CD8-positive, alpha-beta memory T cell (primary cell): ENCODE results near the gene PBOV1. TPM values are rescaled to one million over a fixed set of nuclear protein-coding genes. Genes with fewer than 3 reads are reported as not detected.

Source experiments
- CTCF ChIA-PET: fragments of 350-600 bp; sonication (Branson Sonifier 250); formaldehyde crosslinking; loops from one replicate; lab custom pipeline; 2021; ENCODE audit warnings: antibody characterized with exemption; lab: Charles Lee
- POLR2A ChIA-PET: fragments of 350-600 bp; sonication (Branson Sonifier 250); formaldehyde crosslinking; loops from one replicate; lab custom pipeline; 2021; ENCODE audit warnings: antibody characterized with exemption; lab: Charles Lee
- DNase-seq, 5 donors: peaks; one replicate each; pipeline versions ENCODE4 v3.0.0 to v3.0.0-alpha.2; 2020 to 2022; ENCODE audit warnings: mixed read lengths in 1 of 5
- H3K27ac ChIP-seq: one replicate; pipeline ENCODE4 v1.7.0; 2013; ENCODE audit warnings: low read depth, mild to moderate bottlenecking, low read length, moderate library complexity
- H3K27me3 ChIP-seq: 2 replicates; pipeline ENCODE4 v1.7.0; 2013; ENCODE audit warnings: low read length, mild to moderate bottlenecking; ENCODE audit not compliant: insufficient read depth, poor library complexity, severe bottlenecking
- H3K36me3 ChIP-seq: 2 replicates; pipeline ENCODE4 v1.7.0; 2013; ENCODE audit warnings: mild to moderate bottlenecking, low read length, moderate library complexity; ENCODE audit not compliant: insufficient read depth
- H3K4me1 ChIP-seq: 2 replicates; pipeline ENCODE4 v1.7.0; 2013; ENCODE audit warnings: mild to moderate bottlenecking, low read length, moderate library complexity; ENCODE audit not compliant: insufficient read depth
- H3K4me3 ChIP-seq: 2 replicates; pipeline ENCODE4 v1.7.0; 2013; ENCODE audit warnings: mild to moderate bottlenecking, low read length
- H3K9me3 ChIP-seq: 2 replicates; pipeline ENCODE4 v1.7.0; 2013; ENCODE audit warnings: mild to moderate bottlenecking, low read length
- H3K27ac Mint-ChIP-seq, 8 donors: one replicate each; pipeline ENCODE4 v1.8.0; 2020 to 2021; ENCODE audit warnings: mixed read lengths in 8 of 8, mild to moderate bottlenecking in 6 of 8, inconsistent platforms in 3 of 8, moderate library complexity in 3 of 8
- H3K27me3 Mint-ChIP-seq, 2 donors: one replicate each; pipeline ENCODE4 v1.8.0; 2020 to 2021; ENCODE audit warnings: mixed read lengths in 2 of 2, mild to moderate bottlenecking in 1 of 2, moderate library complexity in 1 of 2
- H3K36me3 Mint-ChIP-seq, 3 donors: one replicate each; pipeline ENCODE4 v1.8.0; 2020 to 2021; ENCODE audit warnings: mixed read lengths in 3 of 3, inconsistent platforms in 1 of 3, mild to moderate bottlenecking in 1 of 3
- H3K4me1 Mint-ChIP-seq, 3 donors: one replicate each; pipeline ENCODE4 v1.8.0; 2020 to 2021; ENCODE audit warnings: mixed read lengths in 3 of 3, inconsistent platforms in 1 of 3, mild to moderate bottlenecking in 1 of 3
- H3K4me3 Mint-ChIP-seq, 7 donors: one replicate each; pipeline ENCODE4 v1.8.0; 2020 to 2021; ENCODE audit warnings: mixed read lengths in 7 of 7, mild to moderate bottlenecking in 6 of 7, moderate library complexity in 4 of 7, inconsistent platforms in 2 of 7
- H3K9me3 Mint-ChIP-seq, 5 donors: one replicate each; pipeline ENCODE4 v1.8.0; 2020 to 2022; ENCODE audit warnings: mixed read lengths in 5 of 5, mild to moderate bottlenecking in 3 of 5, moderate library complexity in 2 of 5, inconsistent platforms in 1 of 5
- polyA plus RNA-seq: library from polyadenylated mRNA; unstranded; fragments of 300-500 nt; fragmentation: Illumina TruSeq; gene quantifications from one replicate; pipeline ENCODE4 v1.2.3, GENCODE V29; 2021
- total RNA-seq, 2 experiments: library from RNA; stranded (reverse); gene quantifications; one replicate each; pipeline ENCODE4 v1.2.3, GENCODE V29; 2021

The PBOV1 gene
- total RNA-seq (not detected), polyA plus RNA-seq (not detected)

- no peaks in the 10 kb centered on the region for H3K4me1 Mint-ChIP-seq
- H3K36me3 Mint-ChIP-seq, result no peaks in the 10 kb centered on the region
- H3K27me3 Mint-ChIP-seq, result peaks cover 15 to 37% of the 10 kb centered on the region in 2 donors
- no peaks in the 10 kb centered on the region for H3K9me3 Mint-ChIP-seq
- no peak for DNase-seq
- CTCF ChIA-PET, result no interaction called here
- no peak within 1 kb of the TSS for H3K27ac ChIP-seq
- H3K27ac Mint-ChIP-seq, result peak within 1 kb of the TSS in 1 of 8 donors; percentile 15
- H3K4me3 Mint-ChIP-seq, result no peak within 1 kb of the TSS
- POLR2A ChIA-PET, result no interaction called here
- no peak within 1 kb of the TSS for H3K4me3 ChIP-seq
- H3K4me1 ChIP-seq, result no peaks in the 10 kb centered on the region
- no peaks in the 10 kb centered on the region for H3K9me3 ChIP-seq
- H3K27me3 ChIP-seq, result no peaks in the 10 kb centered on the region
- H3K36me3 ChIP-seq, result no peaks in the 10 kb centered on the region
These were observed at the start of gene PBOV1 for GRCh38 chr6:138218449-138218848. PBOV1 (minus strand) TSS chr6:138218491; CDS start chr6:138218395, 96 bp downstream.

- Histone ChIP-seq H3K4me1 (no peaks in the 10 kb centered on the region), H3K27ac (no peak overlapping the region), H3K9me3 (no peaks in the 10 kb centered on the region), H3K4me3 (no peak overlapping the region), H3K36me3 (no peaks in the 10 kb centered on the region), H3K27me3 (no peaks in the 10 kb centered on the region)
- Mint-ChIP-seq H3K36me3 (no peaks in the 10 kb centered on the region), H3K4me1 (no peaks in the 10 kb centered on the region), H3K4me3 (no peak overlapping the region), H3K27me3 (peaks cover 20 to 34% of the 10 kb centered on the region in 2 donors), H3K27ac (no peak overlapping the region), H3K9me3 (no peaks in the 10 kb centered on the region)
- CTCF ChIA-PET, result no interaction called here
- POLR2A ChIA-PET, result no interaction called here
- no peak for DNase-seq
These were observed 47.8 kb upstream of the PBOV1 start for GRCh38 chr6:138266095-138266494.

GRCh38 chr6:138264372-138264880, 46.1 kb upstream of the PBOV1 start:
- no peaks in the 10 kb centered on the region for H3K4me1 ChIP-seq
- DNase-seq, result no peak
- Mint-ChIP-seq H3K27ac (no peak overlapping the region), H3K36me3 (no peaks in the 10 kb centered on the region), H3K9me3 (no peaks in the 10 kb centered on the region), H3K4me3 (no peak overlapping the region), H3K27me3 (peaks cover 20 to 33% of the 10 kb centered on the region in 2 donors), H3K4me1 (no peaks in the 10 kb centered on the region)
- ChIA-PET CTCF (no interaction called here), POLR2A (no interaction called here)
- no peaks in the 10 kb centered on the region for H3K9me3 ChIP-seq
- H3K4me3 ChIP-seq, result no peak overlapping the region
- no peak overlapping the region for H3K27ac ChIP-seq
- no peaks in the 10 kb centered on the region for H3K36me3 ChIP-seq
- H3K27me3 ChIP-seq, result no peaks in the 10 kb centered on the region

- no peaks in the 10 kb centered on the region for H3K9me3 ChIP-seq
- no peak overlapping the region for H3K4me3 Mint-ChIP-seq
- no peaks in the 10 kb centered on the region for H3K27me3 ChIP-seq
- no peaks in the 10 kb centered on the region for H3K4me1 ChIP-seq
- peaks cover 23 to 36% of the 10 kb centered on the region in 2 donors for H3K27me3 Mint-ChIP-seq
- H3K9me3 Mint-ChIP-seq, result no peaks in the 10 kb centered on the region
- no peak for DNase-seq
- H3K36me3 Mint-ChIP-seq, result no peaks in the 10 kb centered on the region
- no peak overlapping the region for H3K27ac Mint-ChIP-seq
- ChIA-PET CTCF (no interaction called here), POLR2A (no interaction called here)
- H3K27ac ChIP-seq, result no peak overlapping the region
- no peaks in the 10 kb centered on the region for H3K36me3 ChIP-seq
- no peaks in the 10 kb centered on the region for H3K4me1 Mint-ChIP-seq
- H3K4me3 ChIP-seq, result no peak overlapping the region
These were observed 45.7 kb upstream of the PBOV1 start for GRCh38 chr6:138263963-138264362.

- Histone ChIP-seq H3K27ac (no peak overlapping the region), H3K36me3 (no peaks in the 10 kb centered on the region), H3K27me3 (no peaks in the 10 kb centered on the region), H3K9me3 (no peaks in the 10 kb centered on the region), H3K4me3 (no peak overlapping the region), H3K4me1 (no peaks in the 10 kb centered on the region)
- H3K27ac Mint-ChIP-seq, result no peak overlapping the region
- peaks cover 15 to 43% of the 10 kb centered on the region in 2 donors for H3K27me3 Mint-ChIP-seq
- H3K9me3 Mint-ChIP-seq, result no peaks in the 10 kb centered on the region
- no peaks in the 10 kb centered on the region for H3K4me1 Mint-ChIP-seq
- H3K36me3 Mint-ChIP-seq, result no peaks in the 10 kb centered on the region
- ChIA-PET POLR2A (no interaction called here), CTCF (no interaction called here)
- DNase-seq, result no peak
- H3K4me3 Mint-ChIP-seq, result no peak overlapping the region
These were observed 43.0 kb upstream of the PBOV1 start for GRCh38 chr6:138261116-138261780.

GRCh38 chr6:138258991-138259390, 40.7 kb upstream of the PBOV1 start:
- ChIA-PET CTCF (no interaction called here), POLR2A (no interaction called here)
- Histone ChIP-seq H3K4me1 (no peaks in the 10 kb centered on the region), H3K27ac (no peak overlapping the region), H3K27me3 (no peaks in the 10 kb centered on the region), H3K36me3 (no peaks in the 10 kb centered on the region), H3K4me3 (no peak overlapping the region), H3K9me3 (no peaks in the 10 kb centered on the region)
- Mint-ChIP-seq H3K27ac (no peak overlapping the region), H3K36me3 (no peaks in the 10 kb centered on the region), H3K4me1 (no peaks in the 10 kb centered on the region), H3K4me3 (no peak overlapping the region), H3K9me3 (no peaks in the 10 kb centered on the region), H3K27me3 (peaks cover 18 to 42% of the 10 kb centered on the region in 2 donors)
- DNase-seq, result no peak

- H3K27me3 Mint-ChIP-seq, result peaks cover 19 to 45% of the 10 kb centered on the region in 2 donors
- CTCF ChIA-PET, result no interaction called here
- POLR2A ChIA-PET, result no interaction called here
These were observed 39.9 kb upstream of the PBOV1 start for GRCh38 chr6:138258197-138258596.

GRCh38 chr6:138257638-138258040, 39.3 kb upstream of the PBOV1 start:
- Mint-ChIP-seq H3K4me1 (no peaks in the 10 kb centered on the region), H3K9me3 (no peaks in the 10 kb centered on the region)

More at GRCh38 chr6:138258197-138258596, 39.9 kb upstream of the PBOV1 start:
- Mint-ChIP-seq H3K9me3 (no peaks in the 10 kb centered on the region), H3K36me3 (no peaks in the 10 kb centered on the region), H3K27ac (no peak overlapping the region), H3K4me1 (no peaks in the 10 kb centered on the region), H3K4me3 (no peak overlapping the region)
- H3K4me1 ChIP-seq, result no peaks in the 10 kb centered on the region
- H3K27ac ChIP-seq, result no peak overlapping the region
- no peak for DNase-seq
- no peaks in the 10 kb centered on the region for H3K27me3 ChIP-seq
- no peaks in the 10 kb centered on the region for H3K36me3 ChIP-seq
- no peak overlapping the region for H3K4me3 ChIP-seq
- H3K9me3 ChIP-seq, result no peaks in the 10 kb centered on the region

More at GRCh38 chr6:138257638-138258040, 39.3 kb upstream of the PBOV1 start:
- Mint-ChIP-seq H3K4me3 (no peak overlapping the region), H3K27me3 (peaks cover 18 to 44% of the 10 kb centered on the region in 2 donors), H3K27ac (no peak overlapping the region), H3K36me3 (no peaks in the 10 kb centered on the region)
- ChIA-PET CTCF (no interaction called here), POLR2A (no interaction called here)
- Histone ChIP-seq H3K27me3 (no peaks in the 10 kb centered on the region), H3K9me3 (no peaks in the 10 kb centered on the region), H3K4me1 (no peaks in the 10 kb centered on the region), H3K27ac (no peak overlapping the region), H3K4me3 (no peak overlapping the region), H3K36me3 (no peaks in the 10 kb centered on the region)
- no peak for DNase-seq
